B cell (primary cell): ENCODE measurements around the gene ZCCHC24. TPM values are rescaled to one million over a fixed set of nuclear protein-coding genes. Genes with fewer than 3 reads are reported as not detected.

ENCODE experiments used
- ATAC-seq: fragments of 200-7000 bp; cut with Tn5 transposase; one replicate; pipeline ENCODE4 v1.10.0; 2021; ENCODE audit warnings: low read depth, mild to moderate bottlenecking, moderate number of reproducible peaks, moderate library complexity
- CTCF ChIA-PET: fragments of 350-600 bp; sonication (Branson Sonifier 250); formaldehyde crosslinking; loops from one replicate; lab custom pipeline; 2021; ENCODE audit warnings: antibody characterized with exemption, inconsistent platforms; lab: Charles Lee
- POLR2A ChIA-PET: fragments of 350-600 bp; sonication (Branson Sonifier 250); formaldehyde crosslinking; loops from one replicate; lab custom pipeline; 2021; ENCODE audit warnings: antibody characterized with exemption; lab: Charles Lee
- DNase-seq: peaks from one replicate; pipeline ENCODE4 v3.0.0; 2013
- H2AFZ ChIP-seq: 2 replicates; pipeline ENCODE4 v1.6.1; 2012; ENCODE audit warnings: mild to moderate bottlenecking, low read depth, low read length; ENCODE audit not compliant: insufficient read depth, poor library complexity, severe bottlenecking
- H3K27ac ChIP-seq, 2 donors: 1 replicate in 1 of 2; 2 replicates in 1 of 2; pipeline ENCODE4 v1.5.1; 2012 to 2013; ENCODE audit warnings: low read length in 2 of 2, mild to moderate bottlenecking in 2 of 2, moderate library complexity in 1 of 2
- H3K27me3 ChIP-seq, 4 experiments: fragments of 200-600 bp in 1 of 4; sonication (generic) in 1 of 4; replicated peaks in 1 of 4; 1 replicate in 2 of 4; 2 replicates in 2 of 4; pipeline versions ENCODE4 v1.6.1 to v1.7.0; 2013 to 2016; ENCODE audit warnings: low read length in 3 of 4, mild to moderate bottlenecking in 2 of 4, mixed read lengths in 1 of 4, moderate library complexity in 1 of 4; ENCODE audit not compliant: insufficient read depth in 4 of 4, control insufficient read depth in 3 of 4; ENCODE audit errors: control extremely low read depth in 1 of 4
- H3K36me3 ChIP-seq, 2 experiments: replicated peaks in 1 of 2; 1 replicate in 1 of 2; 2 replicates in 1 of 2; pipeline versions ENCODE4 v1.6.1 to v1.7.1; 2013; ENCODE audit warnings: low read length in 1 of 2; ENCODE audit not compliant: insufficient read depth in 2 of 2, control insufficient read depth in 1 of 2; ENCODE audit errors: control extremely low read depth in 1 of 2, extremely low read depth in 1 of 2
- H3K4me1 ChIP-seq, 2 donors: fragments of 200-600 bp in 1 of 2; sonication (generic) in 1 of 2; 1 replicate in 1 of 2; 2 replicates in 1 of 2; pipeline versions ENCODE4 v1.5.1 to v1.6.1; 2013 to 2017; ENCODE audit warnings: low read length in 2 of 2; ENCODE audit not compliant: control insufficient read depth in 2 of 2, insufficient read depth in 2 of 2
- H3K4me2 ChIP-seq: replicated peaks from 2 replicates; pipeline ENCODE3; 2012; ENCODE audit warnings: mild to moderate bottlenecking, low read depth, low read length; ENCODE audit not compliant: poor library complexity, severe bottlenecking
- H3K4me3 ChIP-seq, 5 experiments: fragments of 200-600 bp in 1 of 5; sonication (generic) in 1 of 5; 1 replicate in 3 of 5; 2 replicates in 2 of 5; pipeline versions ENCODE4 v1.5.1 to v1.7.0; 2011 to 2016; ENCODE audit warnings: low read length in 4 of 5, mild to moderate bottlenecking in 4 of 5, low read depth in 2 of 5, control low read depth in 1 of 5, moderate library complexity in 1 of 5; ENCODE audit not compliant: insufficient read depth in 1 of 5; ENCODE audit errors: control extremely low read depth in 1 of 5, extremely low read depth in 1 of 5
- H3K79me2 ChIP-seq: fragments of 200-600 bp; sonication (generic); one replicate; pipeline ENCODE4 v1.6.0; 2016; ENCODE audit warnings: low read length; ENCODE audit not compliant: control insufficient read depth, insufficient read depth
- H3K9ac ChIP-seq: fragments of 200-600 bp; sonication (generic); 2 replicates; pipeline ENCODE4 v1.6.1; 2017; ENCODE audit warnings: mild to moderate bottlenecking, low read length, moderate library complexity
- H3K9me3 ChIP-seq, 3 donors: one replicate each; pipeline versions ENCODE4 v1.6.1 to v1.7.1; 2013; ENCODE audit warnings: low read length in 2 of 3; ENCODE audit not compliant: control insufficient read depth in 2 of 3, insufficient read depth in 1 of 3; ENCODE audit errors: control extremely low read depth in 1 of 3
- H4K20me1 ChIP-seq: 2 replicates; pipeline ENCODE4 v1.6.0; 2012; ENCODE audit warnings: mild to moderate bottlenecking, low read length; ENCODE audit not compliant: insufficient read depth, control insufficient read depth, poor library complexity, severe bottlenecking
- H3K27ac Mint-ChIP-seq: one replicate; pipeline ENCODE4 v1.8.0; 2021; ENCODE audit warnings: mixed read lengths
- H3K27me3 Mint-ChIP-seq: one replicate; pipeline ENCODE4 v1.8.0; 2021; ENCODE audit warnings: mixed read lengths
- H3K4me1 Mint-ChIP-seq: one replicate; pipeline ENCODE4 v1.8.0; 2021; ENCODE audit warnings: mixed read lengths
- H3K4me3 Mint-ChIP-seq: one replicate; pipeline ENCODE4 v1.8.0; 2021; ENCODE audit warnings: mixed read lengths
- H3K9me3 Mint-ChIP-seq: one replicate; pipeline ENCODE4 v1.8.0; 2022; ENCODE audit warnings: mixed read lengths; ENCODE audit not compliant: insufficient read depth
- CTCF ChIP-seq: fragments of 200-600 bp; IDR thresholded peaks from one replicate; pipeline ENCODE4 v1.8.0; 2022; ENCODE audit warnings: antibody characterized with exemption, mild to moderate bottlenecking
- EZH2 ChIP-seq: IDR thresholded peaks from 2 replicates; pipeline ENCODE4 v1.6.1; 2012; ENCODE audit warnings: borderline replicate concordance, low read depth, mild to moderate bottlenecking, moderate library complexity, low read length; ENCODE audit not compliant: insufficient read depth, poor library complexity, severe bottlenecking
- WGBS: methylation state at CpG from one replicate; pipeline ENCODE4 v1.1.5; 2013; ENCODE audit warnings: missing lambda C conversion rate; ENCODE audit not compliant: insufficient coverage; 5-methylcytosine and 5-hydroxymethylcytosine counted together
- intact Hi-C: fragments of 100-400 bp; cut with micrococcal nuclease; formaldehyde crosslinking; loops from one replicate; pipeline ENCODE4 v1.10.0; 2022
- polyA plus RNA-seq: library from polyadenylated mRNA; depleted of rRNA; stranded (reverse); fragments of >200 nt; gene quantifications from 2 replicates; pipeline ENCODE4 v1.2.3, GENCODE V29; 2012
- total RNA-seq, 2 donors: library from RNA; stranded (reverse); fragments of 120-200 nt in 1 of 2; gene quantifications; 1 replicate in 1 of 2; 2 replicates in 1 of 2; pipeline versions ENCODE4 v1.2.3 to v1.2.4, GENCODE V29; 2013 to 2022

Gene ZCCHC24
- total and polyA plus RNA-seq, 2 donors (not counting 1 experiment from before 2014, with no cell fraction given), result 0.34 to 2.3 TPM

DNA sequence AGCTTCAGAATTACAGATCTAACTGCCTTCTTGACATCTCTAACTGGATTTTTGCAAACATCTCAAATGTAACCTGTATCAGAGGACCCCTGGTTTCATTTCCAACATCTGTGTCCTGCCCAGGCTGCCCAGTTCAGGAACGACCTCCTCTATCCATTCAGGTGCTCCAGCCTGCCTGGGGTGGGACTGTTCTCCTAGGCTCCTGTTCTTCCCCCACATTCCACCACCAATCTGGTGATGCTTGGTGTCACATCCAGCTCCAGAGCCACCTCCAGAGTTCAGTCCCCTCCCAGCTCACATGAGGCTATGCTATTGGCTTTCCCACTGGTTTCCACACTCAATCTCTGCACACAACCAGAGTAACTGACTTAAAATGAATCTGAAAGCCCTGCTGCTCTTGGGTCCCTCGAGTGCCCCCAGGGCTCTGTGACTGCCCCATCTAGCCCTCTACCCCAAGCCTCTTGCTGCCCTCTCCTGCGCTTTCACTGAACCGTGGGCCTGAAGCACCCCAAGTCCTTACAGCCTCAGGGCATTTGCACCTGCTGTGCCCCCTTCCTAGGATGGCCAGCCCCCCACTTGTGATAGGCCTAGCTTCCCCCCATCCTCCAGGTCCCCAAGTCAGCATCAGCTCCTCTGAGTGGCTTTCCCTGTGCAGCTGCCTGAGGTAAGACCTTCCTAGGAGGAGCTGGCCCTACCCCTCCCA is 52.1 kb downstream of the ZCCHC24 start:
- H3K9me3 Mint-ChIP-seq, result no peaks in the 10 kb centered on the region
- ChIA-PET CTCF (no interaction called here), POLR2A (no interaction called here)
- DNase-seq (no peak), ATAC-seq (no peak)
- H3K4me3 Mint-ChIP-seq, result no peak overlapping the region
- no peak overlapping the region for H2AFZ ChIP-seq
- peaks cover 4 to 15% of the 10 kb centered on the region in 2 donors for H3K4me1 ChIP-seq
- H3K4me3 ChIP-seq, result no peak overlapping the region
- intact Hi-C loops, result no loop called here
- WGBS, result 75% methylated on average over 4 of the region's 4 CpGs
- H3K27ac ChIP-seq, result no peak overlapping the region
- H3K27me3 ChIP-seq, result no peaks in the 10 kb centered on the region
- TF ChIP-seq CTCF, result no peak
- no peak for TF ChIP-seq EZH2
- H3K9ac ChIP-seq, result no peak overlapping the region
- no peak overlapping the region for H3K4me2 ChIP-seq
- no peak overlapping the region for H3K27ac Mint-ChIP-seq
- H3K9me3 ChIP-seq, result peaks cover 0 to 4% (median 0%) of the 10 kb centered on the region in 3 donors
- H3K4me1 Mint-ChIP-seq, result peaks cover 17% of the 10 kb centered on the region
- H3K27me3 Mint-ChIP-seq, result no peaks in the 10 kb centered on the region
- no peaks in the 10 kb centered on the region for H3K79me2 ChIP-seq
- H3K36me3 ChIP-seq, result no peaks in the 10 kb centered on the region
- no peaks in the 10 kb centered on the region for H4K20me1 ChIP-seq

GRCh38 chr10:79392506-79393176 is 52.8 kb downstream of the ZCCHC24 start:
- no peak overlapping the region for H3K27ac ChIP-seq
- H2AFZ ChIP-seq, result no peak overlapping the region
- H3K4me2 ChIP-seq, result no peak overlapping the region
- peaks cover 18% of the 10 kb centered on the region for H3K4me1 Mint-ChIP-seq
- peaks cover 4 to 15% of the 10 kb centered on the region in 2 donors for H3K4me1 ChIP-seq
- H3K27me3 ChIP-seq, result no peaks in the 10 kb centered on the region
- no peaks in the 10 kb centered on the region for H3K79me2 ChIP-seq
- no peak overlapping the region for H3K27ac Mint-ChIP-seq
- peaks cover 0 to 4% (median 0%) of the 10 kb centered on the region in 3 donors for H3K9me3 ChIP-seq
- H3K9me3 Mint-ChIP-seq, result no peaks in the 10 kb centered on the region
- H3K27me3 Mint-ChIP-seq, result no peaks in the 10 kb centered on the region
- H4K20me1 ChIP-seq, result no peaks in the 10 kb centered on the region
- POLR2A ChIA-PET, result no interaction called here
- DNase-seq, result no peak
- 85% methylated on average over 4 of the region's 6 CpGs for whole genome bisulfite sequencing
- CTCF ChIA-PET, result no interaction called here
- intact Hi-C loops, result no loop called here
- TF ChIP-seq CTCF, result no peak
- no peak for TF ChIP-seq EZH2
- H3K4me3 ChIP-seq, result no peak overlapping the region
- no peaks in the 10 kb centered on the region for H3K36me3 ChIP-seq
- no peak for ATAC-seq
- no peak overlapping the region for H3K4me3 Mint-ChIP-seq
- H3K9ac ChIP-seq, result no peak overlapping the region
